Mucosa of rectum (tissue), 2 donors: ENCODE results near the gene MEGF9.

Experiments
- H3K27ac ChIP-seq, 2 donors: one replicate each; pipeline ENCODE4 v1.7.0; 2013; ENCODE audit warnings: inconsistent platforms in 2 of 2, low read depth in 2 of 2, low read length in 2 of 2
- H3K27me3 ChIP-seq, 2 donors: one replicate each; pipeline ENCODE4 v1.7.0; 2013; ENCODE audit warnings: low read length in 2 of 2; ENCODE audit not compliant: control insufficient read depth in 2 of 2, insufficient read depth in 2 of 2
- H3K36me3 ChIP-seq, 2 donors: one replicate each; pipeline ENCODE4 v1.7.0; 2013; ENCODE audit warnings: low read length in 2 of 2; ENCODE audit not compliant: control insufficient read depth in 2 of 2, insufficient read depth in 2 of 2
- H3K4me1 ChIP-seq, 2 donors: one replicate each; pipeline ENCODE4 v1.7.0; 2013; ENCODE audit warnings: low read length in 2 of 2, mild to moderate bottlenecking in 1 of 2; ENCODE audit not compliant: control insufficient read depth in 2 of 2, insufficient read depth in 2 of 2
- H3K4me3 ChIP-seq, 2 donors: one replicate each; pipeline ENCODE4 v1.7.0; 2013; ENCODE audit warnings: low read length in 2 of 2
- H3K9ac ChIP-seq, 2 donors: one replicate each; pipeline ENCODE4 v1.7.0; 2013; ENCODE audit warnings: low read length in 2 of 2, low read depth in 1 of 2, mild to moderate bottlenecking in 1 of 2
- H3K9me3 ChIP-seq, 2 donors: one replicate each; pipeline ENCODE4 v1.7.0; 2013; ENCODE audit warnings: low read length in 2 of 2; ENCODE audit not compliant: control insufficient read depth in 2 of 2
- donor health status: healthy.
- donor health status: Normal muscosa, but diverticular disease.

The MEGF9 gene

GRCh38 chr9:120716483-120716882 lies 2.2 kb upstream of the MEGF9 start:
- Histone ChIP-seq H3K4me1 (peaks cover 21 to 22% of the 10 kb centered on the region in 2 donors), H3K4me3 (no peak overlapping the region), H3K9ac (no peak overlapping the region), H3K9me3 (no peaks in the 10 kb centered on the region), H3K27me3 (no peaks in the 10 kb centered on the region), H3K36me3 (no peaks in the 10 kb centered on the region), H3K27ac (no peak overlapping the region)

GRCh38 chr9:120715389-120715924 lies 1.2 kb upstream of the MEGF9 start:
- Histone ChIP-seq H3K4me1 (peaks cover 21 to 30% of the 10 kb centered on the region in 2 donors), H3K9ac (peak overlapping the region; percentile 75 to 83), H3K4me3 (peak overlapping the region; percentile 82 to 84), H3K9me3 (no peaks in the 10 kb centered on the region), H3K27me3 (no peaks in the 10 kb centered on the region), H3K27ac (peak overlapping the region; percentile 64 to 76), H3K36me3 (no peaks in the 10 kb centered on the region)

DNA sequence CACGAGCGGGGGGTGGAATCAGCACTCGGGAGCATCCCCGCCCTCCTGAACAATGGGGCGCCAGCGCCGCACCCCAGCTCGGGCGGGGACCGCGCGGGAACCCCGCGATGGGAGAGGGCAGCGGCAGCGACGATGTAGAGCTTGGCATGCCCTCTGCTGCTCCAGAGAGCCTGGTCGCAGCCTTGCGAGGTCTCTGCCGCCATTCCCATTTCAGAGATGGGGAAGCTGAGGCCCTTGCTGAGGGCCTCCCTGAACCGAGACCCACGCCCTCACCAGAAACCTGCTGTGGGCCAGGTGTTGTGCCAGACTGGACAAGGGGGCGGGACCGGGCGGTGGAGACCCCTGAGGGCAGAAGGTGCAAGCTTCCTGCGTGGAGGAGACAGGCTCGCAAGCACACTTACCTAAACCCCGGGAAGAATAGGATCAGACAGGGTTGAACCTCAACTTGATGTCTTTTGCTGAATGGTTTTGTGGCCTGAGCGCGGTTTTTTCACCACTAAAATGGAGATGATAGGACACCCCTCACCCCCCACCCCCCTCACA lies 647 bp upstream of the MEGF9 start:
- H3K27ac ChIP-seq: peak overlapping the region; percentile 64 to 76

GRCh38 chr9:120713257-120714087 lies 798 bp downstream of the MEGF9 start:
- H3K9ac ChIP-seq: peak overlapping the region; percentile 72 to 84

More for the DNA sequence above, 647 bp upstream of the MEGF9 start:
- Histone ChIP-seq H3K9me3 (no peaks in the 10 kb centered on the region), H3K27me3 (no peaks in the 10 kb centered on the region), H3K36me3 (no peaks in the 10 kb centered on the region), H3K4me1 (peaks cover 21 to 30% of the 10 kb centered on the region in 2 donors), H3K9ac (peak overlapping the region; percentile 75 to 83), H3K4me3 (peak overlapping the region; percentile 82 to 84)

GRCh38 chr9:120712539-120713031 lies 1.7 kb downstream of the MEGF9 start:
- peak overlapping the region; percentile 40 to 41 for H3K27ac ChIP-seq
- peak overlapping the region; percentile 82 to 84 for H3K4me3 ChIP-seq
- H3K9ac ChIP-seq: peak overlapping the region; percentile 9 to 84
- H3K27me3 ChIP-seq: no peaks in the 10 kb centered on the region
- no peaks in the 10 kb centered on the region for H3K36me3 ChIP-seq
- peaks cover 21 to 30% of the 10 kb centered on the region in 2 donors for H3K4me1 ChIP-seq
- no peaks in the 10 kb centered on the region for H3K9me3 ChIP-seq

More at GRCh38 chr9:120713257-120714087, 798 bp downstream of the MEGF9 start:
- peak overlapping the region; percentile 82 to 84 for H3K4me3 ChIP-seq
- H3K27me3 ChIP-seq: no peaks in the 10 kb centered on the region
- H3K9me3 ChIP-seq: no peaks in the 10 kb centered on the region
- peaks cover 21 to 30% of the 10 kb centered on the region in 2 donors for H3K4me1 ChIP-seq
- H3K36me3 ChIP-seq: no peaks in the 10 kb centered on the region
- H3K27ac ChIP-seq: peak overlapping the region; percentile 70 to 71

DNA sequence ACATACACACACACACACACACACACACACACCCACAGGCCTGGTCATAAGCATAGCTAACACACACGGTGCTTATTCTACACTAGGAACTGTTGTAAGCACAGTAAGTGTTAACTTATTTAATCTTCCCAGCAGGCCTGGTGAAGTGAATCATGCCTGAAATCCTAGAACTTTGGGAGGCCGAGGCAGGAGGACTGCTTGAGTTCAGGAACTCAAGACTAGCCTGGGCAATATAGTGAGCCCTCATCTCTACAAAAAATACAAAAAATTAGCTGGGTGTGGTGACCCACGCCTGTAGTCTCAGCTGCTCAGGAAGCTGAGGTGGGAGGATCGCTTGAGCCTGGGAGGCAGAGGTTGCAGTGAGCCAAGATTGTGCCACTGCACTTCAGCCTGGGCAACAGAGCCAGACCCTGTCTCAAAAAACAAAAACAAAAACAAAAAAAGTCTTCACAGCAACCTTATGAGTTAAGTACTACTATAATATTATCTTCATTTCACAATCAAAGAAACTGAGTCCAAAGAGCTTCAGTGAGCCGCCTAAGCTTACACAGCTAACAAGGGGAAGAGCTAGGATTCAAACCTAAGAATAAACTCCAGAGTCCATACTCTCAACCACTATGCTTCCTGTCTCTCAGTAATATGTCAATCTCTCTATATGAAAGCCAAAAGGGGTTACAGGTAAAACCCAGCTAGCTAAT lies 2.3 kb downstream of the MEGF9 start:
- Histone ChIP-seq H3K36me3 (no peaks in the 10 kb centered on the region), H3K4me1 (peaks cover 21 to 30% of the 10 kb centered on the region in 2 donors), H3K27ac (peak overlapping the region; percentile 40 to 41), H3K4me3 (peak overlapping the region; percentile 82 to 84), H3K9ac (peak overlapping the region in 1 of 2 donors; percentile 9), H3K27me3 (no peaks in the 10 kb centered on the region), H3K9me3 (no peaks in the 10 kb centered on the region)

DNA sequence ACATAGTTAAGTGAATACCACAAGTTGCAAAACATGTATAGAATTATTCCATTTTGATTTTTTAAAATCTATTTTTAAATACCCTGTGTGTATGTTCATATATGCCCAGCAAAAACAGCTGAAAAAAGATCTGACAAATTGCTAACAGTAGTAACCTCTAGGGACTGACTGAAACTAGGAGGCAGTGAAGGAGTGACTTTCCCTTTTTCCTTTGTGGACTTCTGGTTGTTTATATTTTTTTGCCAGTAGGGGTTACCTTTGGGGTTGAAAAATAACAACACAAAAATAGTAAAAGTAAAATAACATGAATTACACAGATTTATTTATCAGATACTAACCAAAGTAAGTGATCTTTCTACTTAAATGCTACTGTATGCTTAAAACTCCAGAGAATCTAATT lies 2.9 kb downstream of the MEGF9 start:
- Histone ChIP-seq H3K4me1 (peaks cover 21 to 30% of the 10 kb centered on the region in 2 donors), H3K9me3 (no peaks in the 10 kb centered on the region), H3K4me3 (peak overlapping the region in 1 of 2 donors; percentile 44), H3K9ac (no peak overlapping the region), H3K36me3 (no peaks in the 10 kb centered on the region), H3K27ac (no peak overlapping the region), H3K27me3 (no peaks in the 10 kb centered on the region)

- H3K27me3 ChIP-seq: no peaks in the 10 kb centered on the region
- H3K4me1 ChIP-seq: peaks cover 18 to 30% of the 10 kb centered on the region in 2 donors
- no peaks in the 10 kb centered on the region for H3K36me3 ChIP-seq
- peak overlapping the region; percentile 37 to 49 for H3K27ac ChIP-seq
- H3K4me3 ChIP-seq: peak overlapping the region; percentile 57 to 59
- no peaks in the 10 kb centered on the region for H3K9me3 ChIP-seq
- H3K9ac ChIP-seq: peak overlapping the region; percentile 47 to 60
Observed at GRCh38 chr9:120710110-120710981, 3.9 kb downstream of the MEGF9 start.

GRCh38 chr9:120708526-120709224 lies 5.6 kb downstream of the MEGF9 start:
- Histone ChIP-seq H3K27ac (no peak overlapping the region), H3K36me3 (no peaks in the 10 kb centered on the region), H3K4me3 (no peak overlapping the region), H3K27me3 (no peaks in the 10 kb centered on the region), H3K9ac (no peak overlapping the region), H3K4me1 (peaks cover 11 to 23% of the 10 kb centered on the region in 2 donors), H3K9me3 (no peaks in the 10 kb centered on the region)
